NCI-H2171 treated with DMSO at 0.1 percent for 48 hours (cell line): Measurements from ENCODE around the gene C12orf57.

ENCODE experiments used
- DNase-seq: peaks from one replicate; lab custom pipeline; 2025; lab: John Stamatoyannopoulos, UW

Gene C12orf57

DNA sequence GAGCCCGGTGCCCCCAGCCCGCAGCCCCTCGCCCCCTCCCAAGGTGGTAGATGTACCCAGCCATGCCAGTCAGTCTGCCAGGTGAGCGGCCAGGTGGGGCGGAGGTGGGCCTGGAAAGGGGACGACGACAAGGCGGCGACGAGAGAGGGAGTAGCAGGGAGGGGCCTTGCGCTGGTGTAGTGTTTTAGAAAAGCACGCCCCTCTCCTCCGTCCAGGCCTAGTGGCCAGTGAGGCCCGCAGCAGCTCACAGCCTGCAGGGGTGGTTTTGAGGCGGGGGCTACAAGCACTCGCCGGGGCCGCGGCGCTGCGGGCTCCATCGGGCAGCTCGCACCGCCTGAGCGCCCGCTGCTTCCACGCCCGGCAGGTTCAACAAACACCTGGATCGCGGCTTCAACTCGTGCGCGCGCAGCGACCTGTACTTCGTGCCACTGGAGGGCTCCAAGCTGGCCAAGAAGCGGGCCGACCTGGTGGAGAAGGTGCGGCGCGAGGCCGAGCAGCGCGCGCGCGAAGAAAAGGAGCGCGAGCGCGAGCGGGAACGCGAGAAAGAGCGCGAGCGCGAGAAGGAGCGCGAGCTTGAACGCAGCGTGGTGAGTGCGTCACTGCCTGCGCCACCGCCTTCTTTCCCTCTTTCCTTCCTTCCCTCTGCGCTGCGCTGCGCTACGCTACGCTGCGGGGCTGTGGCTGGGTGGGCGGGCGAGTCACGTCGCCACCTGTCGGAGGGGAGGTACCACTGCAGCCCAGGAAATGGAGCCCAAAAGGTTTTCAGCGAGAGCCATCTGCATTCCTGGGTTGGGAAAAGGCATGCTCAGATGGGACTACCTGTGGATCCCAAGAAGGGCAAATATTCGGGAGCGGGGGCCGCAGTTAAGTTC, 6.1 kb upstream of the C12orf57 start:
- peak; percentile 100 for DNase-seq

DNA sequence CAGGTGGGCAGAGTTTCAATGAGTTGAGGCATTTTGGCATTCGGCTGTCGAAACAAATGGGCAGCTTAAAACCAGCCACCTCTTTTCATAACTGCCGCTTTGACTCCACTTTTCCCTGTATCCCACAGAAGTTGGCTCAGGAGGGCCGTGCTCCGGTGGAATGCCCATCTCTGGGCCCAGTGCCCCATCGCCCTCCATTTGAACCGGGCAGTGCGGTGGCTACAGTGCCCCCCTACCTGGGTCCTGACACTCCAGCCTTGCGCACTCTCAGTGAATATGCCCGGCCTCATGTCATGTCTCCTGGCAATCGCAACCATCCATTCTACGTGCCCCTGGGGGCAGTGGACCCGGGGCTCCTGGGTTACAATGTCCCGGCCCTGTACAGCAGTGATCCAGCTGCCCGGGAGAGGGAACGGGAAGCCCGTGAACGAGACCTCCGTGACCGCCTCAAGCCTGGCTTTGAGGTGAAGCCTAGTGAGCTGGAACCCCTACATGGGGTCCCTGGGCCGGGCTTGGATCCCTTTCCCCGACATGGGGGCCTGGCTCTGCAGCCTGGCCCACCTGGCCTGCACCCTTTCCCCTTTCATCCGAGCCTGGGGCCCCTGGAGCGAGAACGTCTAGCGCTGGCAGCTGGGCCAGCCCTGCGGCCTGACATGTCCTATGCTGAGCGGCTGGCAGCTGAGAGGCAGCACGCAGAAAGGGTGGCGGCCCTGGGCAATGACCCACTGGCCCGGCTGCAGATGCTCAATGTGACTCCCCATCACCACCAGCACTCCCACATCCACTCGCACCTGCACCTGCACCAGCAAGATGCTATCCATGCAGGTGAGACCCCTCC, 5.2 kb upstream of the C12orf57 start:
- no peak for DNase-seq

DNA sequence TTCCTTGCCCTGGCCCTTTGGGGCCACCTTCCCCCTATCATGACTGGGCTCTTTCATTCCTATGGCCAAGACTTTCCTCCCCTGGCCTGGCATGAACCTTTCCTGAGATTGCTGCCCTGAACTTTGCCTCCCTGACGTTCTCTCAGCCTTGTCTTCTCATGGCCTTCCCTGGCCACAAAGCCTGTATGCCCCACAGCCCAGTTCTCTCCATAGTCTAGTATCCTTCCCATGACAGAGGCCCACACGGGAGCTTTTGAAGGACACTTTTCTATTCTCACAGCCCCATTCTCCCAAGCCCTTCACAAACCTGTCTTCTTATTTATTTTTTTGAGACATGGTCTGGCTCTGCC, 4.7 kb upstream of the C12orf57 start:
- no peak for DNase-seq

DNA sequence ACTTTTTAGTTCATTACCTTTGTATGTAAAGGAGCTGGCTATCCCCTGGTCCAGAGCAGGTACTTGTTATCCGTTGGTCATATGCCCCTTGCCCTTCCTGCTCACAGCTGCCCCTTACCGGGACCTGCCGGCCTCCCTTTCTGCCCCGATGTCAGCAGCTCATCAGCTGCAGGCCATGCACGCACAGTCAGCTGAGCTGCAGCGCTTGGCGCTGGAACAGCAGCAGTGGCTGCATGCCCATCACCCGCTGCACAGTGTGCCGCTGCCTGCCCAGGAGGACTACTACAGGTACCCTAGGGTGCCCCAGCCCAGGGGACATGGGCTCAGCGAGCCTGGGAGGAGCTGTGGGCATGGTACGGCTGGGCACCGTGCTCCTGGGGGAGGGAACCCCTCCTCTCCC, 2.6 kb upstream of the C12orf57 start:
- DNase-seq = no peak

- no peak for DNase-seq
Measured at GRCh38 chr12:6941782-6942181, 2.0 kb upstream of the C12orf57 start.

GRCh38 chr12:6942331-6942665, 1.5 kb upstream of the C12orf57 start:
- DNase-seq = no peak

GRCh38 chr12:6943389-6943721, 467 bp upstream of the C12orf57 start:
- DNase-seq = peak; percentile 100

- DNase-seq = peak; percentile 100
Measured at GRCh38 chr12:6944381-6945186, 762 bp downstream of the C12orf57 start.

DNA sequence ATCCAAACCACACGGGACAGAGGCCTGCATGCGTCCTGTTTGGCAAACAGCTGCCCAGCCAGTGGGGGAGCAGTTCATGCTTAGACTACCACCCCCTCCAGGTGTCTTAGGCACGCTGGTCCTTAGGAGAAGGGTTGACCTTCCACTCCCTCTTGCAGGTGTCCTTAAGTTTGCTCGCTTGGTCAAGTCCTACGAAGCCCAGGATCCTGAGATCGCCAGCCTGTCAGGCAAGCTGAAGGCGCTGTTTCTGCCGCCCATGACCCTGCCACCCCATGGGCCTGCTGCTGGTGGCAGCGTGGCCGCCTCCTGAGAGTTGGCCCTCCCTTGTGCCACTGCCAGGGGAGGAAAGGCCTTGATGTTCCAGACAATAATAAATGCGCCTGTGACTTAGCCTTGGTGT, 1.8 kb downstream of the C12orf57 start:
- DNase-seq = no peak

DNA sequence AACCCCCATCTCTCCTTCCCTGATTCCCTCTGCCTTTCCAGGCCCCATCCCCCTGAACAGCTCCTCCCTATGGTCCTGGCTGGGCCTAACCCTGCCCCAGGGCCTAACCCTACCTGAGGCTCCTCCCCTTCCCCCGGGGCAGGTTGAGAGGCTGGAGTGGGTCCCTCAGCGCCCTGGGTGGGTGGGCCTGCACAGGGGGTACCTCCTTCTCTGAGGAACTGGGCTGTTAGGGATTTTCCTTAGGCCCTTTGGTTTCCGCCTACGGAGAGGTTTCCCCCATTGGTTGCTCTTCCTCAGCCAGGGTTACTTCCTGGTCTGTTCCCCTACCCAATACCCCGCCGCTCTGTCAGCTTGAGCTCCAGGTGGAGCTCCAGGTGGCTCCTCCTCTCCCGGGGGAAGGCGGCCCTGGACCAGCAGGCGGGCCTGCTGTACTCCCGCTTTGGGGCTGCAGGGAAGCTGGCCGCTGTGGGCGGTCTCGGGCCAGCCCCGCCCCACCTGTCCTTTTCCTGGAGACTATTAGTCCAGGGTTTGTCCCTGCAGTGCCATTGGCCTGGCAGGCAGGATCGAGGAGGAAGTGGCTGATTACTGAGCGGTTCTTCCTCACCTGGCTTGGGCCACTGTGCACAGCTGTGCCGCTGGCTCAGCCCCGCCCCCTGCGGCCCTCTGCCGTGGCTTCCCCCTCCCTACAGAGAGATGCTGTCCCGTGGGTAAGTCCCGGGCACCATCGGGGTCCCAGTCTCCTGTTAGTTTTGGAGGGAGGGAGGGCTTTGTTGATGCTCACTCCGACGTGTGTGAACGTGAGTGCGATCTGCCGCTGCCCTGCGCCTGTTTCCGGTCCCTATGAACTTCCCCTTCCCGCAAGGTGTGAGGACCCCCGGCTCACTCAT, 2.5 kb downstream of the C12orf57 start:
- DNase-seq = peak; percentile 100

DNA sequence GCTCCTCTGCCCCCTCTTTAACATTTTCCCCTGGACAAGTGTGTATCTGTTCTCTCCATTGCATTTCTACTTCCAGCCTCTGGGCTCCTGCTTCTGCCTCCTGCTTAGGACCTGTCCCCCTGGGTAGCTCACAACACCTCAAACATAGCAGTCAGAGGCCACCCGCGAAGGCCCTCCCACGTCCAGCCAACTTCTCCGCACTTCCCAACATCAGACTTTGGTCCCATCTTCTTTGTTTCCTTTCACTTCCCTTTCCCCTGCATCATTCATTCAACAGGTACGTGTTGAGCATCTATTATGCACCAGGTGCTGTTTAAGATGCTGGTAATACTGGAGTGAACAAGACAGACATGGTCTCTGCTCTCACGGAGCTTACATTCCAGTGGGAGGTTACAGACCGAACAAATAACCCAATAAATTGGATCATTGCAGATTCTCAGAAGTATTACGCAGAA, 3.1 kb downstream of the C12orf57 start:
- DNase-seq = no peak

- DNase-seq = no peak
Measured at GRCh38 chr12:6947615-6948014, 3.8 kb downstream of the C12orf57 start.

GRCh38 chr12:6948873-6949594, 5.2 kb downstream of the C12orf57 start:
- no peak for DNase-seq

DNA sequence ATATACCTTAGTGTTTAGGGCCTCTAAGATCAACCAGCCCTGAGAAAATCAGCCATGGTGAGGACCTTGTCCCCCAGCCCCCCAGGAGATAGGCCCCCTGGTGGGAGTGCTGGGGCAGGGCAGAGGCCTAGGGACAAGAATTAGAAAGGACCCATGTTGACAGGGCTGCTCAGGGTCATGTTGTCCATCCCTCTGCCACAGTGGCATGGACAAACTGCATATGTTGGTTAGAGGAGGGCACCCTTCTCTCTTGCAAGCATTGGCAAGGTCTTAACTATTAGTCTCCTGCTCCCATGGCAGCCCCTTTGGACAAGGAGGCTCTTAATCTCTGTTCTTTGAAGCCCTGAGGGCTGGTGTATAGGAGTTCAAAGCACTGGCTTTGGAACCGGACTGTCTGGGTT, 6.6 kb downstream of the C12orf57 start:
- no peak for DNase-seq

GRCh38 chr12:6950811-6951540, 7.2 kb downstream of the C12orf57 start, which contains the start of gene PTPN6:
TSS of gene PTPN6 (plus strand) at chr12:6951356. CDS start at chr12:6951513, 157 bp downstream.
- DNase-seq = no peak

DNA sequence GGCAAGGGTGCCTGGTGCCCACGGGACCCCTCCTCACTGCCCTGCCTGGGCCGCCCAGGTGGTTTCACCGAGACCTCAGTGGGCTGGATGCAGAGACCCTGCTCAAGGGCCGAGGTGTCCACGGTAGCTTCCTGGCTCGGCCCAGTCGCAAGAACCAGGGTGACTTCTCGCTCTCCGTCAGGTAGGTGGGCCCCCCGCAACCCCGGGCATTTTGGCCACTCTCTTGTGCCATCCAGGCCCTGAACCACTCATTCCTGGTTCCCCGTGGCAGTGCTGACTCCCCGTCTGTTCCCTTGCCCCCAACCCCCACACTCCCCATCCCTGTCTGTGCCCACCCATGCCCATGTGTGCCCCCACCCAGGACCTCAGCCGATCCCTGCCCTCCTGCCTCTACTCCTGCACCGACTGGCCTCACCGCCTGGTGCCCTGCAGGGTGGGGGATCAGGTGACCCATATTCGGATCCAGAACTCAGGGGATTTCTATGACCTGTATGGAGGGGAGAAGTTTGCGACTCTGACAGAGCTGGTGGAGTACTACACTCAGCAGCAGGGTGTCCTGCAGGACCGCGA, 7.8 kb downstream of the C12orf57 start:
- no peak for DNase-seq

GRCh38 chr12:6952121-6952862, 8.5 kb downstream of the C12orf57 start:
- no peak for DNase-seq

- no peak for DNase-seq
Measured at GRCh38 chr12:6952863-6953441, 9.1 kb downstream of the C12orf57 start.
